Measurements from ENCODE around the gene PLRG1. TPM values are rescaled to one million over a fixed set of nuclear protein-coding genes. Genes with fewer than 3 reads are reported as not detected.
"Not testable (repeated sequence)": the region's sequence is repeated elsewhere in the genome, so short reads cannot be mapped to it uniquely, and the experiment has no call there.

Gene PLRG1
- total RNA-seq (39.6 TPM), polyA plus RNA-seq (10 to 100 TPM; 74.8 to 85.2 (median 80.5) TPM)

DNA sequence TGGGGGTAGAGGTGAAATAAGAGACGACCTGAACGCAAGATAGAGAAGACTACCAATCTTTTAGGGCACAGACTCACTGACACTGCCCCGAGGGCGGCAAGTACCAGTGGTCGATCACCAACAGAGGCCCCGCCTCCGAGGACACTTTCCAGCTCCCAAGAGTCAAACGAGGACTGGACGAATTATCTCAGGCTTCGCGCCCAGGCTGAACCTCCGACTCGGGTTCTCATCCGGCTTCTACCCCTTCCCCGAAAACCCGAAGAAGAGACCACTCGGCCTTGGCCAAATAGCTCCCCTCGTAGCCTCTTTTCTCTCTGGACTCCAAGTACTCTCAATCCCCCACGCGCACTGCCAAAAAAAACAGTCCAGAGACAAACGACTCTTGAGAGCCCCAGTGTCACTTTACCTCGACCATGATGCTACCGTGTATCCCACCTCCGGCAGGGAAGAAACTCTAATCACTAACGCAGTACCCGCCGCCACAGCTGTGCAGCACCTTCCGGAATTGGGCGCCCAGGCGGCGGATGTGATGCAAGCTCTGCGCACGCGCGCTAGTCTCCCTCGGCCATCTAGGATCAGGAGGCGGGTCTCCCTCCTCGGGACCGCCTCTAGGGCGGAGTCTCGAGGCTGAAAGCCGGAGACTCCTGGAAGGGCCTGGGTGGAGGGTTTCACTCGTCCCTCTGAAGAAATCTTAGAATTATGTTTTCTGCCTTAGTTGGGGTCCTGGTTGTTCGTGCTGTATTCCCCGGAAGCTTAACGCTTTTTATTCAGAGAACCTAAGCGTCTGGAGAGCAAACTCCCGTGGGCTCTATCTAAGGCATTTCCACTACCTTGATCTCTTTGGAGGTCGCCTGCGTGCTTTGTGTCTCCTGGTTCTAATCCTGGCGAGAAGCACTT is at the start of gene PLRG1:
TSS of gene PLRG1 (minus strand) at position 507 of the 897 bp plus-strand sequence. CDS start at position 415, 92 bp downstream.
- no peaks in the 10 kb centered on the region for H3K27me3 Mint-ChIP-seq
- Histone ChIP-seq H3K27me3 (ENCODE audit: control insufficient read depth, insufficient read depth, low read length) (no peaks in the 10 kb centered on the region), H3K9me3 (ENCODE audit: control insufficient read depth in 2 of 2, low read length in 2 of 2) (no peaks in the 10 kb centered on the region), H3K4me3 (ENCODE audit: low read depth, low read length) (peak within 1 kb of the TSS; percentile 97), H3K4me1 (ENCODE audit: control insufficient read depth, insufficient read depth, low read length, poor library complexity, severe bottlenecking) (peaks cover 38% of the 10 kb centered on the region), H3K27ac (ENCODE audit: insufficient read depth, low read length, poor library complexity, severe bottlenecking) (peak within 1 kb of the TSS; percentile 66), H3K36me3 (ENCODE audit: control insufficient read depth, insufficient read depth, low read length) (peaks cover 25% of the 10 kb centered on the region)
- H3K4me1 Mint-ChIP-seq, result peaks cover 11 to 39% (median 26%) of the 10 kb centered on the region in 4 donors
- peak within 1 kb of the TSS; percentile 97 to 99 (median 97) for H3K27ac Mint-ChIP-seq
- H3K36me3 Mint-ChIP-seq, result peaks cover 6% of the 10 kb centered on the region
- H3K4me3 Mint-ChIP-seq, result peak within 1 kb of the TSS; percentile 91 to 100 (median 98)
- H3K9me3 Mint-ChIP-seq, result peaks cover 0 to 1% (median 0%) of the 10 kb centered on the region in 7 donors
- DNase-seq (peak; percentile 93 to 97 (median 96)), ATAC-seq (ENCODE audit: low read depth in 2 of 2) (peak; percentile 98 to 99)

DNA sequence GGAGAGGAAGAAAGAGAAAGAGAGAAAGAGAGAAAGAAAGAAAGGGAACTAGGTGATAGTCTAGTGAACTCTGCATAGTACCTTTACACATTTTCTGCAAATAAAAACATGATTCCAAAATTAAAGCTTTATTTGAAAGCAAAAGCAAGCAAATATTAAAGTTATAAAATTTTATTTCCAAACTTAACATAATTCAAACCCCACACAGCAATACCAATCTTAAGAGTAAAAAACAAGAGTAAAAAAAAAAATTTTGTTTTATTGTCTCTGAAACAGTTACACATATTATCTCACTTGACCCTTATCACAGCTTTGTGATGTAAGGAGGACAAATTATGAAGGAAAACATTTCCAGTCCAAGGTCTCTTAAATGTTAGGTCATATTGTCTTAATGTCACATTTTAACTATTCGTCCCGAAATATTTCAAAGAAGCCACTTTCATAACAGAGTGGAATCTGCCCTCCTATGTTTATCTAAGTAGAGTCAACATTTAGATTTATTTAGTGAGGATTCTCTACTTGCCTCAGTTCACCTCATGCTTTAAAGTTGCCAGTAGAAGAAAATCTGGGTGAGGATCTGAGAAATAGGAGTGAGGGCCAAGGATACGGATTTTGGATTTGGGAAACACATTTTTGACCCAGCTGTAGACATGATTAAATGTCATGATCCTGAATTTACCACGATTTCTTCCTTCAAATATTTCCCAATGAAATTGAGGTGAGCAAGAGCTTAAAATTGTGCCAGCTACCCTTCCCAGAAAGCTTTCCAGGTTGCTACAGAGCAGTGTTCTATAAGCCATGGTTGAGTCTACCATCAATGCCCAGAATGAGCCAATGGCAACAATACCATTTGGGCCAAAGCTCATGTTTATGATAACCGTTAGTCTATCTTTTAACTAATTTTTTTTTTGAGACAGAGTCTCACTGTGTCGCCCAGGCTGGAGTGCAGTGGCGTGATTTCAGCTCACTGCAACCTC is 47.9 kb upstream of the PLRG1 start:
- no peak overlapping the region for H3K27ac ChIP-seq (ENCODE audit: insufficient read depth, low read length, poor library complexity, severe bottlenecking)
- DNase-seq, result no peak
- H3K27ac Mint-ChIP-seq, result no peak overlapping the region
- ATAC-seq (ENCODE audit: low read depth in 2 of 2), result no peak
- H3K27me3 Mint-ChIP-seq, result peaks cover 7% of the 10 kb centered on the region
- no peaks in the 10 kb centered on the region for H3K36me3 Mint-ChIP-seq
- H3K36me3 ChIP-seq (ENCODE audit: control insufficient read depth, insufficient read depth, low read length), result no peaks in the 10 kb centered on the region
- no peaks in the 10 kb centered on the region for H3K9me3 ChIP-seq (ENCODE audit: control insufficient read depth in 2 of 2, low read length in 2 of 2)
- no peak overlapping the region for H3K4me3 ChIP-seq (ENCODE audit: low read depth, low read length)
- peaks cover 0 to 7% (median 0%) of the 10 kb centered on the region in 7 donors for H3K9me3 Mint-ChIP-seq
- H3K4me1 Mint-ChIP-seq, result no peaks in the 10 kb centered on the region
- H3K4me1 ChIP-seq (ENCODE audit: control insufficient read depth, insufficient read depth, low read length, poor library complexity, severe bottlenecking), result no peaks in the 10 kb centered on the region
- no peak overlapping the region for H3K4me3 Mint-ChIP-seq
- H3K27me3 ChIP-seq (ENCODE audit: control insufficient read depth, insufficient read depth, low read length), result peaks cover 6% of the 10 kb centered on the region

DNA sequence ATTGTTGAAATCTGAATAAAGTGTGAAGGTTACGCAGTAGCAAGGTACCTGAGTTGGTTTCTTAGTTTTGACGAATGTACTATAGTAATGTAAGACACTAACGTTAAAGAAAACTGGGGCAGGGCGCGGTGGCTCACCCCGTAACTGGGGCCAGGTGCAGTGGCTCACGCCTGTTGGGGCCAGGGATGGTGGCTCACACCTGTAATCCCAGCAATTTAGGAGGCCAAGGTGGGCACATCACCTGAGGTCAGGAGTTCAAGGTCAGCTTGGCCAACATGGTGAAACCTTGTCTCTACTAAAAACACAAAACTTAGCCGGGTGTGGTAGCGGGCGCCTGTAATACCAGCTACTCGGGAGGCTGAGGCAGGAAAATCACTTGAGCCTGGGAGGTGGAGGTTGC is 47.1 kb upstream of the PLRG1 start:
- H3K27me3 Mint-ChIP-seq; H3K4me1 ChIP-seq (ENCODE audit: control insufficient read depth, insufficient read depth, low read length, poor library complexity, severe bottlenecking); ATAC-seq (ENCODE audit: low read depth in 2 of 2); H3K9me3 Mint-ChIP-seq; H3K36me3 Mint-ChIP-seq; H3K4me1 Mint-ChIP-seq; H3K4me3 Mint-ChIP-seq; DNase-seq; H3K9me3 ChIP-seq (ENCODE audit: control insufficient read depth in 2 of 2, low read length in 2 of 2); H3K27me3 ChIP-seq (ENCODE audit: control insufficient read depth, insufficient read depth, low read length); H3K27ac ChIP-seq (ENCODE audit: insufficient read depth, low read length, poor library complexity, severe bottlenecking); H3K36me3 ChIP-seq (ENCODE audit: control insufficient read depth, insufficient read depth, low read length); H3K4me3 ChIP-seq (ENCODE audit: low read depth, low read length); H3K27ac Mint-ChIP-seq: not testable (repeated sequence)

DNA sequence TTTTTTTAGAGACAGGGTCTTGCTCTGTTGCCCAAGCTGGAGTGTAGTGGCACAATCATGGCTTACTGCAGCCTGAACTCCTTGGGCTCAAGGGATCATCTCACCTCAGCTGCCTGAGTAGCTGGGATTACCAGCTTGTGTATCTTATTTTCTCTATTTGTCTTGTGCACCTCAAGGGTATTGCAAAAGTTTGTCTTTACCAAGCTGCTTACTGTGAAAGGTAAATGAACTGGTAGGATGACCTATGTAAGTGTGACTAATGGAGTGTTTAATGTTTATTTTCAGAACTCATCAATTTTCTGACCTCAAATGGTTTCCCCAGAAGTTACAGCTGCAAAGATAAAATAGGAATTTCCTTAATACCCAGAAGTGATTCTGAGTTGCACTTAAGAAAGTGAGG is 45.6 kb upstream of the PLRG1 start:
- peaks cover 0 to 4% (median 0%) of the 10 kb centered on the region in 7 donors for H3K9me3 Mint-ChIP-seq
- DNase-seq, result no peak
- no peak overlapping the region for H3K27ac ChIP-seq (ENCODE audit: insufficient read depth, low read length, poor library complexity, severe bottlenecking)
- peaks cover 3% of the 10 kb centered on the region for H3K27me3 ChIP-seq (ENCODE audit: control insufficient read depth, insufficient read depth, low read length)
- peaks cover 7% of the 10 kb centered on the region for H3K27me3 Mint-ChIP-seq
- no peak for ATAC-seq (ENCODE audit: low read depth in 2 of 2)
- H3K36me3 Mint-ChIP-seq, result no peaks in the 10 kb centered on the region
- H3K27ac Mint-ChIP-seq, result no peak overlapping the region
- no peak overlapping the region for H3K4me3 ChIP-seq (ENCODE audit: low read depth, low read length)
- H3K4me3 Mint-ChIP-seq, result no peak overlapping the region
- no peaks in the 10 kb centered on the region for H3K9me3 ChIP-seq (ENCODE audit: control insufficient read depth in 2 of 2, low read length in 2 of 2)
- no peaks in the 10 kb centered on the region for H3K36me3 ChIP-seq (ENCODE audit: control insufficient read depth, insufficient read depth, low read length)
- H3K4me1 Mint-ChIP-seq, result no peaks in the 10 kb centered on the region
- no peaks in the 10 kb centered on the region for H3K4me1 ChIP-seq (ENCODE audit: control insufficient read depth, insufficient read depth, low read length, poor library complexity, severe bottlenecking)

DNA sequence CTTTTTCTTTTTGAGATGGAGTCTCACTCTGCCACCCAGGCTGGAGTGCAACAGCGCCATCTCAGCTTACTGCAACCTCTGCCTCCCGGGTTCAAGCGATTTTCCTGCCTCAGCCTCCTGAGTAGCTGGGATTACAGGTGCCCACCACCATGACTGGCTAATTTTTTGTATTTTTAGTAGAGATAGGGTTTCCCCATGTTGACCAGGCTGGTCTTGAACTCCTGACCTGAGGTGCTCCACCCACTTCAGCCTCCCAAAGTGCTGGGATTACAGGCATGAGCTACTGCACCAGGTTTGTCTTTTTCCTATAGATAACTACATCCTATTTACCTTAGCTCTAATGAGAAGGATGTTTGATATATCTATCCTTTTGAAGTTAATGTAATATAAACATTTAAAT is 44.1 kb upstream of the PLRG1 start:
- not testable (repeated sequence) for H3K36me3 ChIP-seq (ENCODE audit: control insufficient read depth, insufficient read depth, low read length); H3K36me3 Mint-ChIP-seq; H3K4me1 ChIP-seq (ENCODE audit: control insufficient read depth, insufficient read depth, low read length, poor library complexity, severe bottlenecking); DNase-seq; H3K27ac ChIP-seq (ENCODE audit: insufficient read depth, low read length, poor library complexity, severe bottlenecking); H3K27me3 ChIP-seq (ENCODE audit: control insufficient read depth, insufficient read depth, low read length); H3K9me3 ChIP-seq (ENCODE audit: control insufficient read depth in 2 of 2, low read length in 2 of 2); H3K27ac Mint-ChIP-seq; H3K4me3 ChIP-seq (ENCODE audit: low read depth, low read length); H3K4me3 Mint-ChIP-seq; H3K27me3 Mint-ChIP-seq; ATAC-seq (ENCODE audit: low read depth in 2 of 2); H3K9me3 Mint-ChIP-seq; H3K4me1 Mint-ChIP-seq

DNA sequence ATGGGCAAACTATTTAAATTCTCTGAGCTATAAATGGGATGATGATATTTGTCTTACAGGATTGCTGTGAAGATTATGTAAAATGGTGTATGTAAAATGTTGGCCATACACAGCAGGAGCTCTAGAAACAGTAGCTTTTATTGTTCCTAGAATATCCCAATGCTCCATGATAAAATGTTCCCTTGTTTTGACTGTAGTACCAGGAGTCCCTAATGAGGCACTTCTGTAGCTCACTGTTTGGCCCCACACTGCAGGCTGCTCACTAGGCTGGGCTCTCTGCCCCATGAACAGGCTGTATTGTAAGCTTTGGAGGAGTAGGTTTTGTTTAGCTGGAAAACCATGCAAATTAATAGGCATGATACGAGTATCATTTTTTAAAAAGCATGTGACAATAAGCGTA is 43.7 kb upstream of the PLRG1 start:
- DNase-seq, result no peak
- no peaks in the 10 kb centered on the region for H3K4me1 Mint-ChIP-seq
- no peaks in the 10 kb centered on the region for H3K9me3 ChIP-seq (ENCODE audit: control insufficient read depth in 2 of 2, low read length in 2 of 2)

DNA sequence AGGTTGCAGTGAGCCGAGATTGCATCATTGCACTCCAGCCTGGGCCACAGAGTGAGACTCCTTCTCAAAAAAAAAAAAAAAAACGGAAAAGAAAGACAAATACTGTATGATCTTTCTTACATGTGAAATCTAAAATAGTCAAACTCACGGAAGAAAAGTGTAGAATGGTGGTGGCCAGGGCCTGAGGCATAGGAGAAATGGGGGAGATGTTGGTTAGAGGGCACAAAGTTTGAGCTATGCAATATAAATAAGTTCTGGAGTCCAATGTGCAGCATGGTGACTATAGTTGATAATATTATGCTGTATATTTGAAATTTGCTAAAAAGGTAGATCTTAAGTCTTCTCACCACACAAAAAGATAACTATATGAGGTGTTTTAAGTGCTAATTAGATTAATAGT is 41.7 kb upstream of the PLRG1 start:
- H3K9me3 ChIP-seq (ENCODE audit: control insufficient read depth in 2 of 2, low read length in 2 of 2), result no peaks in the 10 kb centered on the region
- Mint-ChIP-seq H3K36me3 (no peaks in the 10 kb centered on the region), H3K27ac (no peak overlapping the region), H3K4me1 (no peaks in the 10 kb centered on the region), H3K9me3 (peaks cover 0 to 2% (median 0%) of the 10 kb centered on the region in 7 donors), H3K27me3 (peaks cover 2% of the 10 kb centered on the region), H3K4me3 (no peak overlapping the region)
- H3K4me1 ChIP-seq (ENCODE audit: control insufficient read depth, insufficient read depth, low read length, poor library complexity, severe bottlenecking), result no peaks in the 10 kb centered on the region
- ATAC-seq (ENCODE audit: low read depth in 2 of 2), result no peak
- H3K27me3 ChIP-seq (ENCODE audit: control insufficient read depth, insufficient read depth, low read length), result peaks cover under 1% of the 10 kb centered on the region
- no peak overlapping the region for H3K27ac ChIP-seq (ENCODE audit: insufficient read depth, low read length, poor library complexity, severe bottlenecking)
- H3K36me3 ChIP-seq (ENCODE audit: control insufficient read depth, insufficient read depth, low read length), result no peaks in the 10 kb centered on the region
- H3K4me3 ChIP-seq (ENCODE audit: low read depth, low read length), result no peak overlapping the region
- DNase-seq, result no peak

More for the DNA sequence above, 43.7 kb upstream of the PLRG1 start:
- Mint-ChIP-seq H3K27me3 (peaks cover 7% of the 10 kb centered on the region), H3K9me3 (peaks cover 0 to 2% (median 0%) of the 10 kb centered on the region in 7 donors), H3K36me3 (no peaks in the 10 kb centered on the region), H3K27ac (no peak overlapping the region), H3K4me3 (no peak overlapping the region)
- Histone ChIP-seq H3K27me3 (ENCODE audit: control insufficient read depth, insufficient read depth, low read length) (peaks cover 3% of the 10 kb centered on the region), H3K4me1 (ENCODE audit: control insufficient read depth, insufficient read depth, low read length, poor library complexity, severe bottlenecking) (no peaks in the 10 kb centered on the region), H3K36me3 (ENCODE audit: control insufficient read depth, insufficient read depth, low read length) (no peaks in the 10 kb centered on the region), H3K27ac (ENCODE audit: insufficient read depth, low read length, poor library complexity, severe bottlenecking) (no peak overlapping the region), H3K4me3 (ENCODE audit: low read depth, low read length) (no peak overlapping the region)
- ATAC-seq (ENCODE audit: low read depth in 2 of 2), result no peak

All from CD4-positive, CD25-positive, alpha-beta regulatory T cell (primary cell).